Adipocyte (in vitro differentiated cells): ENCODE results near the gene SFT2D3.
A peak's percentile ranks its signal among the peaks of the same experiment; 100 is the strongest.

Experiments used
- DNase-seq: peaks from one replicate; pipeline ENCODE4 v3.0.0-alpha.2; 2015; ENCODE audit warnings: low read depth
- H3K27me3 ChIP-seq: replicated peaks from 2 replicates; pipeline ENCODE4 v1.7.0; 2013; ENCODE audit warnings: mild to moderate bottlenecking, low read length, moderate library complexity; ENCODE audit not compliant: control insufficient read depth, insufficient read depth
- H3K36me3 ChIP-seq: 2 replicates; pipeline ENCODE4 v1.7.0; 2013; ENCODE audit warnings: low read length, mild to moderate bottlenecking, moderate library complexity; ENCODE audit not compliant: control insufficient read depth, insufficient read depth, severe bottlenecking
- H3K4me1 ChIP-seq: 2 replicates; pipeline ENCODE4 v1.7.0; 2013; ENCODE audit warnings: mild to moderate bottlenecking, low read length, moderate library complexity; ENCODE audit not compliant: control insufficient read depth, insufficient read depth
- H3K4me3 ChIP-seq: 2 replicates; pipeline ENCODE4 v1.7.0; 2013; ENCODE audit warnings: mild to moderate bottlenecking, low read length, moderate library complexity
- H3K9ac ChIP-seq: 2 replicates; pipeline ENCODE4 v1.7.0; 2013; ENCODE audit warnings: mild to moderate bottlenecking, low read length, moderate library complexity
- H3K9me3 ChIP-seq: 2 replicates; pipeline ENCODE4 v1.7.0; 2013; ENCODE audit warnings: mild to moderate bottlenecking, low read length, moderate library complexity; ENCODE audit not compliant: control insufficient read depth

SFT2D3 gene

DNA sequence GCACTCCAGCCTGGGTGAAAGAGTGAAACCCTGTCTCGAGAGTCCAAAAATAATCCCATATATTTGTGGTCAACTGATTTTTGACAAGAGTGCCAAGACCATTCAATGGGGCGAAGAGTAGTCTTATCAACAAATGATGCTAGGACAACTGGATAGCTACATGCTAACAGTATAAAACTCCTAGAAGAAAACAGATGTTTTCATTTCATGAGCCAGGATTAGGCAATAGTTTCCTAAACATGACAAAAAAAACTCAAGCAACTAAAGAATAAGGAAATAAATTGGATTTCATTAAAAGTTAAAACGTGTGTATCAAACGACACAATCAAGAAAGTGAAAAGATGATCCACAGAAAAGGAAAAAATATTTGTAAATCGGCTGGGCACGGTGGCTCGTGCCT, 32.2 kb upstream of the SFT2D3 start:
- no peak overlapping the region for H3K4me3 ChIP-seq
- H3K4me1 ChIP-seq = peaks cover 45% of the 10 kb centered on the region
- peaks cover 3% of the 10 kb centered on the region for H3K9me3 ChIP-seq
- peak; percentile 76 for DNase-seq
- no peak overlapping the region for H3K9ac ChIP-seq
- no peaks in the 10 kb centered on the region for H3K36me3 ChIP-seq
- no peaks in the 10 kb centered on the region for H3K27me3 ChIP-seq

DNA sequence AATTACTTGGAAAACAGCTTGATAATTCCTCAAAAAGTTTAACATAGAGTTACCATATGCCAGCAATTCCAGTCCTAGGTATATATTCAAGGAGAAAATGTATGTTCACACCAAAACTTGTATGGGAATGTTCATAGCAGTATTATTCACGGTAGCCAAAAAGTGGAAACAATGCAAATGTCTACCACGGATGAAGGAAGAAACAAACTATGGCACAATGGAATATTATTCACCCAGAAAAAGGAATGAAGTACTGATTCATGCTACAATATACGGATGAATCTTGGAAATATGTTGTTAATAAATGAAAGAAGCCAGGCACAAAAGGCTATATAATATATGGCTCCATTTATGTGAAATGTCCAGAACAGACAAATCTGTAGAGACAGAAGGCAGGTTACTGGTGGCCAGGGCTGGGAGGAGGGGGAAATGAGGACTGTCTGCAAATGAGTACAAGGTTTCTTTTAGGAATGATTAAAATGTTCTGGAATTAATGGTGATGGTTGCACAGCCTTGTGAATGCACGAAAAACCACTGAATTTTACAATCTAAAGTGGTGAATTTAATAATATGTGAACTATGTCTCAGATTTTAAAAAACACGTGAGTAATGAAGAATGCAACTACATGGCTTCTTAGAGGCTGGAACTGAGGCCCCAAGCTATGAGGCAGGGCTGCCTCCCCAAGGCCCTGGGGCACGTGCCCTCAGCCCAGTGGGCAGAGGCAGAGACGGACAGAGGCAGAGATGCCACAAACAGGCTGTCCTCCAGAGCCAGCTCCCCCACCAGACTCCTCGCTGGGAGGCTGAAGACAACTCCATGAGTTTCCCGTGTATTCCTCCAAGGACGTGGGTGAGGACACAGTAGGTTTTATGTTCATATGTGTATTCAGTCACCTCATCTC, 31.0 kb upstream of the SFT2D3 start:
- no peak overlapping the region for H3K9ac ChIP-seq
- peaks cover 3% of the 10 kb centered on the region for H3K9me3 ChIP-seq
- H3K27me3 ChIP-seq = no peaks in the 10 kb centered on the region

DNA sequence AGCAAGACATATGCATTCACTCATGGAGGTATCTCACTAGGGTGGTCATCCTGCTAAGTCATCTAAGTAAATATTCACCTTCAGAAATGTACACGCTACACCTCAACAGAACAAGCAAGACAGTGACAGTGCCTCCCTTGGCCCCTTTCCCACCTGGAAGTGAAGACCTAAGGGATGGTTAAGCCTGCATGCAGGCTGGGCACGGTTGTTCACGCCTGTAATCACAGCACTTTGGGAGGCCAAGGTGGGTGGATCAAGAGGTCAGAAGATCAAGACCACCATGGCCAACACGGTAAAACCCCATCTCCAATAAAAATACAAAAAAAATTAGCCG, 30.4 kb upstream of the SFT2D3 start:
- H3K36me3 ChIP-seq = no peaks in the 10 kb centered on the region
- no peaks in the 10 kb centered on the region for H3K27me3 ChIP-seq
- peaks cover 3% of the 10 kb centered on the region for H3K9me3 ChIP-seq
- no peak overlapping the region for H3K4me3 ChIP-seq
- H3K4me1 ChIP-seq = peaks cover 54% of the 10 kb centered on the region
- no peak for DNase-seq
- no peak overlapping the region for H3K9ac ChIP-seq

More for the DNA sequence above, 31.0 kb upstream of the SFT2D3 start:
- Histone ChIP-seq H3K36me3 (no peaks in the 10 kb centered on the region), H3K4me1 (peaks cover 51% of the 10 kb centered on the region), H3K4me3 (no peak overlapping the region)
- no peak for DNase-seq

DNA sequence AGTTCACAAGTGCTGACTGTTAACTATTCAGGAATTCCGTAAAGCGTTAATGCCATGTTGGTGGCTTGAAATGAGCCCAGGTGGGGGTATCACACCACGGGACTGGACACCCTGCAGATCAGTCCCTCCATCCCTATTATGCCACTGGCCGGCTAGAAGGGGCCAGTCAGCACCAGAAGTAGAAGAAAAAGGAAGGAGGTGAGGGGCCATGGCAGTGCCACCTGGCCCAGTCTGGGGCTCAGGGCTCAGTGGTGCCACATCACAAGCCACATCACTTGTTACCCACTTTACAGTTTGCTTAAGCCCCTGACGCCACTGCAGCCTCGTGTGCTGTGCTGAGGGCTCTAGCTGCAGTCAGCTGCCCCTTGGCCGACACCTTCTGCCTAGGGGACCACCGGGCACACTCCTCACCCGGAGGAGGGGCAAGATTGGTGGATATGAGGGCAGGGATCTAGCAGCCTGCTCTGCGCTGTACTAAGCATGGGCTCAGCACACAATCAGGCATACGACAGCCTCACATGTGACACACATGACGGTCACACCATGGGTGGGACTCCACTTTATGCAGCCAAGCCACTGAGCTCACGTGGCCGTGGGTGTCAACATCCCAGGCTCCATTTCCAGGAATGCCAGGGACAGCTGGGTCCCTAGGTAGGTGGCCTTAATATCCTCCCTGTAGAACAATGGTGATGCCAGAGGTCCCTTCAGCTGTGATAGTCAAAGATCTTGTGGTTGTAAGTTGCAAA, 29.6 kb upstream of the SFT2D3 start:
- H3K27me3 ChIP-seq = peaks cover 2% of the 10 kb centered on the region
- H3K9ac ChIP-seq = no peak overlapping the region
- H3K4me1 ChIP-seq = peaks cover 54% of the 10 kb centered on the region
- peak overlapping the region; percentile 85 for H3K4me3 ChIP-seq
- DNase-seq = no peak
- peaks cover 3% of the 10 kb centered on the region for H3K9me3 ChIP-seq
- H3K36me3 ChIP-seq = no peaks in the 10 kb centered on the region

DNA sequence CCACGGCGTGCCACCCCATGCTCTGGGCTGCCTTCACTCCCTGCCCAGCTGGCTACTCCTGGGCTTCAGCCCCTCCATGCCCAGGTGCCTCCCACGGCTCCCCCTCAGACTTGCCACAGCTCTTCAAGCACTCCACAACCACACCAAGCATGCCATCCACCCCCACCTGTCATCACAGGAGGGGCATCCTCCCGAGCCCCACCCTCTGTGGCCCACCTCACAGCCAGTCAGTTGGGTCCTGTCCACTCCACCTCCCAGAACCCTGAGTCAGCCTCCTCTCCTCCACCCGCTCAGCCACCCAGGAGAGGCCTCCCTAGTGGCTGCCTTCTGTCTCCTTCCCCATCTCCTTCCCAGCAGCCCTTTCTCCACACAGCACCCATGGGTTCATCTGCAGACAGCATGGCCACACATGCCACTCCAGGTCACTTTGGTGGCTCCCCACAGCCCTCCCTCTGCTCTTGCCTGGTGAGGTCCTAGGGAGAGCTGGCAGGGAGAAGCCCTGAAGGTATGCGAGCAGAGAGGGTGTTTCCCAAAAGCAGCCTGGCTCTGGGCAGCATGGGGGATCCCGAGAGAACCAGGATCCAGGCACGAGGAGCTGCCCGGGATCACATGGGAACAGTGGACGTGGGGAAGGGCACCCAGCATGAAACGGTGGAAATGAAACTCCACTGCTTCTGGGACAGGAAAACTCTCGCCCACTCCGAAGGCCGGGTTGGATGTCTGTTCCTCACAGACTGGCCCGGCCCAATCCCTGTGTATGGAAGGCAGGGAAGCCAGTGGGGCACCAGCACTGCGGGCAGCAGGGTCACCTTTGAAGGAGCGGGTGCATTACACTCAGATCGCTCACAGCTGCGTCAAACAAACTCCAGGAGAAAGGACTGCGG, 28.7 kb upstream of the SFT2D3 start:
- H3K4me3 ChIP-seq = peak overlapping the region; percentile 85
- H3K27me3 ChIP-seq = peaks cover 11% of the 10 kb centered on the region

DNA sequence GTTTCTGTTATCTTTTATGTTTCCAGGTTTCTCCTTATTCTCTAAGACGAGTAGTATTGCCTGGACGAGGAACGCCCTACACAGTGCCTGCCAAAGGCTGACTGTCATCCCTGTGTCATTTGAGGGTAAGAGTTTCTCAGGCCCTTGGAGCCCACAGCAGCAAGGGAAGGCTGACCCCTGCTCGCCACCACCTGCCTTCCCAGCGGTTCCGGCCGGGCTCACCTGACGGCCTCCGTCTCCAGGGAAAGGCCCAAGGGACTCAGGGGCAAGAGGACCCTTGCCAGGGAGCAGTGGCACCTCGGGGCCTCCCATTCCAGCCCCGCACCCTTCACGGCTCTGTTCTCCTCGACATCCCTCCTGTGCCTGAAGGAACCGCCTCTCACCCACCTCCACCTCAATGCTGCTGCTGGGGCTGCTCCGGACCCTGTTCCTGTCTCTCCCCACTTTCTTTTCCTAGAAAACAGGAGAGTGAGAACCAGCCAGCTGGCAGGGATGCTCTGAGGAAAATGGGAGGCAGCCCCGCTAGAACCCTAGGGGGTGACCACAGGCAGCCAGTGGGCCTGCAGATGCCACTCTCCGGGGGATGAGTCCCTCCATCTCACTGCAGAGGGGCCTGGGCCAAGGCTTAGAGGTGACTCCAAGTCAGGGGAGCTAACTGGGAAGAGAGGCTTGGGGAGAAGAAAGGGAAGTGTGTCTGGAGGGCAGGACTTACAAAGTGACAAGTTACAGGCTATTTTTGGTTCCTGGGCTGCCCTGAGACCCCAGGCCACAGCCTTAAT, 27.8 kb upstream of the SFT2D3 start:
- Histone ChIP-seq H3K9me3 (no peaks in the 10 kb centered on the region), H3K4me3 (peak overlapping the region; percentile 85), H3K4me1 (peaks cover 54% of the 10 kb centered on the region), H3K9ac (peak overlapping the region; percentile 91), H3K36me3 (no peaks in the 10 kb centered on the region), H3K27me3 (peaks cover 20% of the 10 kb centered on the region)
- DNase-seq = no peak

More for the DNA sequence above, 28.7 kb upstream of the SFT2D3 start:
- Histone ChIP-seq H3K9ac (peak overlapping the region; percentile 91), H3K9me3 (peaks cover 3% of the 10 kb centered on the region), H3K4me1 (peaks cover 54% of the 10 kb centered on the region), H3K36me3 (no peaks in the 10 kb centered on the region)
- DNase-seq = no peak

DNA sequence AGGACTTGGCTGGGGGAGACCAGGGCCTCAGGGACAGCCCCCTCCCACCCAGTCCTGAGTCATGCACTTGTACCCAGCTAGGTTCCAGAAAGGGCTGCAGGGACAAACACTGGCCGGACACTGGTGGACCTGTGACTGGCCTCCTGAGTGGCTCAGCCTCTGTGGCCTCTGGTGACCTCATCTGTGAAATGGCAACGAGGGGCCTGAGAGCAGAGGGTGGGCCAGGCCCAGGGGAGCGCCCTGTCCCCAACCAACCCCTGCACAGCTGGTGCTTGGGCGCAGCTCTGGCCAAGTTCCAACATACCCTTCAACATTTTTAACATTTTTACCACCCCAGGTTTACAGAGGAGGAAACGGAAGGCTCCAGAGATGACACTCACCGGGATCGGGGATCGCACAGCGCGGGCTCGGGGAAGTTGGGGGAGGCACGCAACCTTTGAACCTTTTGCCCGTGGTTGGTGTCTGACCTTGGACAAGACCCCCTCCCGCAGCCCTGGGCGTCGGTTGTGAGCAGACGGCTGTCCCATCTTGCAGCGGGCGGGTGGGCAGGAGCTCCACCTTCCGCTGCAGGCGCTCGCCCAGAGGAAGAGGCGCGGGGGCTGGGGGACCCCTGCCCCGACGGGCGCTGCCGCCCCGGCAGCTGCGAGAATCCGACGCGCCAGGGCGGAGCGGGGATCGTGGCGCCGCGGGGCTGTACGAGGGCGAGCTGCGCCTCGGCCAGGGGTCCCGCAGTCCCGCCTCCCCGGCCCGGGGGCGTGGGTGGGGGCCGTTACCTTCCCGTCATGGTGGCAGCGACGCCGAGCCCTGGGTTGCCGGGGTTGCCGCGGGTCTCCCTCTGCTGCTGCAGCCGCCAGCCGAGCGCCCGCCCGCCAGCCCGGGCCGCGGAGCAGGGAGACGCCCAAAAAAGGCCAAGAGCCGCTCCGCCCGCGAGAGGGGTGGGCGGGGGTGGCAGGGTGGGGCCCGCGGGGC, 26.8 kb upstream of the SFT2D3 start:
- Histone ChIP-seq H3K36me3 (no peaks in the 10 kb centered on the region), H3K27me3 (peaks cover 26% of the 10 kb centered on the region), H3K9ac (peak overlapping the region; percentile 91), H3K4me3 (peak overlapping the region; percentile 85), H3K4me1 (peaks cover 46% of the 10 kb centered on the region), H3K9me3 (no peaks in the 10 kb centered on the region)
- peak; percentile 68 for DNase-seq

DNA sequence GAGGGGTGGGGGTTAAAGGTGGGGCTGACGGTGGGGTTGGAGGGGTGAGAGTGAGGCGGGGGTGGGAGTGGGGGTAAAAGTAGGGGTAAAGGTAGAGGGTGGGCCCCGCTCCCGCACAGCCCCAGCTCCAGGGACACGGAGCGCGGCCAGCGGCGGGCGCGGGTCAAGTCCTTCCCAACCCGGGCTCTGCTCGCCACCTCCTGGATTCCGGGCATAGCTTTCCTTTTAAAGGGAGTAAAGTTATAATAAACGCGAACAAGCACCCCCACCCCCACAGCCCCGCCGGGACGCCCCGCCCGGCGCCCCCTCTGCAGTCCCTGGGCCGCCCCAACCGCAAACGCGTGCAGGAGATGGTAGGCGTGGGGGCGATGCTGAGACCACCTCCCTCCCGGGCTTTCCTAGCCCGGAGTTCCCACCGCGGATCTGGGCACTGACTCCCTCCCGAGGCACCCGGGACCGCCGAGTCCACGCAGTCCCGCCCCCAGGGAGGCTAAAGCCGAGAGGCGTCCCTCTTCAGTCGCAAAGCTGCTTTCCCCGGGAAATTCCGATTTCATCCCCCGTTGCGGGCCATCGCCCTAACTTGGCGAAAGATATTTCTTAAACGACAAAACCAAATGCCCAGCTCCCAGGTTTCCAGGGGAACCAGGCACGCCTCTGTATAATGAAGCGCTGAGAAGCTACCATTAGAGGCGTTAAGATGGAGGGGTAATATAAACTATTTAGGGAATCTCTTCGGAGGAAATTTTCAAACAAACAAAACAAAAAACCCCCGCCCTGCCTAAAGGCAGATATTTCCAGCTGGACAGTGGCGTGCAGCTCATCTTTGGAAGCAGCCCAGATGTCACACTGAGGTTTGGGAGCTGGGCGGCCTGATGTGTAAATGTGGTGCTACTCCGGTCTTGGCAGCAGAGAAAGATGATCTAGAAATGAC, 25.7 kb upstream of the SFT2D3 start, which contains the start of gene LIMS2:
Gene LIMS2, minus strand, starts transcription at position 200 of the 931 bp plus-strand sequence. CDS start 506 bp downstream, outside the sequence.
- Histone ChIP-seq H3K4me1 (peaks cover 38% of the 10 kb centered on the region), H3K9ac (peak within 1 kb of the TSS; percentile 91), H3K4me3 (peak within 1 kb of the TSS; percentile 85), H3K9me3 (no peaks in the 10 kb centered on the region), H3K36me3 (no peaks in the 10 kb centered on the region), H3K27me3 (peaks cover 26% of the 10 kb centered on the region)
- DNase-seq = peak; percentile 68

DNA sequence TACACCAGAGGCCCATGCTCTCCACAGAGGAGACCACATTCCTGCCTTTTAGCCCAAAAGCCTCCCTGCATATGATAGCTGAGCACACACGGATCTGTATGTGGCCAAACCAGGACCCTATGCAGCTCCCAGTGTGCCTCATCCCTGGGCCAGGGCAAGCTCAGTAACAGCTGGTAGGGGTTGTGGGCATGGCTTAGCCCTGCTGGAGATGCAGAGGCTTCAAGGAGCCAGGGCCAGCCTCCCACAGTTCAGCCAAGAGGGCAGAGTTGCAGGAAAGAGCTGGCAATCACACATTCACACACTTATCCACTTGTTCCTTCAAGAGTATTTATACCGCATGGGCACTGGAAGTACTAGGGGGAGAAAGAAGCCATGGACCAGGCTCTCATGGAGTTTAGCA, 24.4 kb upstream of the SFT2D3 start:
- Histone ChIP-seq H3K4me1 (peaks cover 37% of the 10 kb centered on the region), H3K36me3 (no peaks in the 10 kb centered on the region), H3K27me3 (peaks cover 26% of the 10 kb centered on the region), H3K4me3 (no peak overlapping the region), H3K9me3 (no peaks in the 10 kb centered on the region), H3K9ac (no peak overlapping the region)
- DNase-seq = no peak
